GM23248 (cell line): ENCODE measurements around the gene RASGEF1C.

Source experiments
- EZH2 ChIP-seq: fragments of 200-600 bp; sonication (generic); IDR thresholded peaks from 2 replicates; pipeline ENCODE4 v1.6.1; 2018; ENCODE audit warnings: antibody characterized with exemption, mild to moderate bottlenecking; ENCODE audit not compliant: insufficient read depth, poor library complexity, severe bottlenecking
- EZH2phosphoT487 ChIP-seq: fragments of 200-600 bp; sonication (generic); IDR thresholded peaks from 2 replicates; pipeline ENCODE4 v1.6.1; 2018; ENCODE audit warnings: antibody characterized with exemption, moderate library complexity, mild to moderate bottlenecking, low read depth; ENCODE audit not compliant: insufficient read depth

GRCh38 chr5:180101451-180102105 lies 107.4 kb downstream of the RASGEF1C start:
- no peak for TF ChIP-seq EZH2
- TF ChIP-seq EZH2phosphoT487 = no peak
